ENCODE results near the gene ERF. TPM values are rescaled to one million over a fixed set of nuclear protein-coding genes. Genes with fewer than 3 reads are reported as not detected.

Gene ERF
- total and polyA plus RNA-seq, 2 of the 8 experiments (the other 6 are each of a cell fraction or from before 2014, with no cell fraction given): 43.7 to 62.7 TPM

DNA sequence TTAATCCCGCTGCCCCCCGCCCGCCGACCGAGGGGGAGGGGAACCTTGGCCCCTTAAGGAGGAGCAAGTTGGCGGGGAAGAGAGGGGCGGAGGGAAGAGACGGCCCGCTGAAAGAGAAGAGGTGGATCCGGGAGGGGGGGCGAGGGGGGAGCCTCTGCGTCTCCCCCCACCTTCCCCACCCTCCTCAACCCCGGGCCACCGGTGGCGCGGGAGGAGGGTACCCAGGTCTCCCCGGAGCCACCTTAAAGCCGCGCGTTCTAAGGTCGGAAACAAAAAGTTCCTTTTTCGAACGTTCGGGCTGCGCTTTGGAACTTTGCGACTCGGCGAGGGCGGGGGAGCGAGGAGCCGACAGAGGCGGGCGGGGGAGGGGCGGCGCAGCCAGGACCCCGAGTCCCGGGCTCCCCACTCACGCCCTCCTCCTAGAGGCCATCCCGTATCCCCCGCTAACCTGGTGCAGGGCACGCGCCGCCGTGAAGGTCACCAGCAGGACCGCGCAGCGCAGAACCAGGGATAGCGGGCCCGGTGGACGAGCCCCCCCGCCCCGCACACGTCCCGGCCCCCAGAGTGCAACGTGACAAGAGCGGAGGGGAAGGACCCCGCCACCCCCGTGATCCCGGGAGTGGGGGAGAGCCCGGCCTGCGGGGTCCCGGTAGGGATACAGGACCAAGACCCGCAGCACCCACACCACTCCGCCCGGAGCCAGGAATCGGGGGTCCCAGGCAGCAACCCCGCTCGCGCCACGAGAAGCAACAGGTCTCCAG is 659 bp downstream of the ERF start (continued):
- TF ChIP-seq NANOG (IDR thresholded peaks at IDR 0.05; ENCODE audit: insufficient read depth, low read depth, low read length, poor library complexity, severe bottlenecking) (no peak), SP1 (IDR thresholded peaks at IDR 0.05; ENCODE audit: low read depth, low read length) (no peak), SAP30 (IDR thresholded peaks at IDR 0.05; ENCODE audit: insufficient read depth, insufficient replicate concordance, low read length) (no peak), GABPA (IDR thresholded peaks at IDR 0.05; ENCODE audit: borderline replicate concordance, insufficient read depth, low read length) (no peak), RFX5 (IDR thresholded peaks at IDR 0.05; ENCODE audit: borderline replicate concordance, low read depth, low read length) (no peak), RBBP5 (IDR thresholded peaks at IDR 0.05; ENCODE audit: borderline replicate concordance, low read depth, low read length) (0 out of 2 replicates have a peak, but pooled peaks have one; percentile 28), BRCA1 (IDR thresholded peaks at IDR 0.05; ENCODE audit: low read depth, low read length) (no peak)
